NCI-H2081 treated with DMSO at 0.1 percent for 48 hours (cell line): Measurements from ENCODE around the gene ZNF500.
A peak's percentile ranks its signal among the peaks of the same experiment; 100 is the strongest.

ENCODE experiments used
- DNase-seq: peaks from one replicate; lab custom pipeline; 2025; lab: John Stamatoyannopoulos, UW

The ZNF500 gene

GRCh38 chr16:4766875-4767628 is at the start of gene ZNF500:
ZNF500 (minus strand) TSS chr16:4767162; CDS start chr16:4765978, 1,184 bp downstream.
- DNase-seq, result peak; percentile 75

- no peak for DNase-seq
These were observed 47.7 kb upstream of the ZNF500 start for GRCh38 chr16:4814542-4815173.

- no peak for DNase-seq
These were observed 47.1 kb upstream of the ZNF500 start for GRCh38 chr16:4814046-4814445.

GRCh38 chr16:4813251-4814003 is 46.5 kb upstream of the ZNF500 start:
- DNase-seq, result no peak

- no peak for DNase-seq
These were observed 44.8 kb upstream of the ZNF500 start for GRCh38 chr16:4811773-4812172.

GRCh38 chr16:4811242-4811641 is 44.3 kb upstream of the ZNF500 start:
- DNase-seq, result no peak

- DNase-seq, result no peak
These were observed 39.3 kb upstream of the ZNF500 start for GRCh38 chr16:4806280-4806679.

GRCh38 chr16:4805231-4805630 is 38.3 kb upstream of the ZNF500 start:
- no peak for DNase-seq

- no peak for DNase-seq
These were observed 37.2 kb upstream of the ZNF500 start for GRCh38 chr16:4803898-4804762.

- no peak for DNase-seq
These were observed 36.5 kb upstream of the ZNF500 start for GRCh38 chr16:4803401-4803844.

GRCh38 chr16:4802659-4803287 is 35.8 kb upstream of the ZNF500 start:
- DNase-seq, result peak; percentile 70

GRCh38 chr16:4801962-4802658 is 35.1 kb upstream of the ZNF500 start, which contains the start of gene ROGDI:
ROGDI (minus strand) TSS chr16:4802633; CDS start chr16:4802571, 62 bp downstream.
- DNase-seq, result peak; percentile 37

GRCh38 chr16:4801051-4801961 is 34.3 kb upstream of the ZNF500 start:
- no peak for DNase-seq

- DNase-seq, result no peak
These were observed 33.5 kb upstream of the ZNF500 start for GRCh38 chr16:4800290-4801041.

- DNase-seq, result no peak
These were observed 32.4 kb upstream of the ZNF500 start for GRCh38 chr16:4799171-4799855.

GRCh38 chr16:4798456-4798855 is 31.5 kb upstream of the ZNF500 start:
- DNase-seq, result no peak

GRCh38 chr16:4797805-4798252 is 30.9 kb upstream of the ZNF500 start:
- DNase-seq, result no peak
